ENCODE data around the gene PSMC3IP.

Gene PSMC3IP

DNA sequence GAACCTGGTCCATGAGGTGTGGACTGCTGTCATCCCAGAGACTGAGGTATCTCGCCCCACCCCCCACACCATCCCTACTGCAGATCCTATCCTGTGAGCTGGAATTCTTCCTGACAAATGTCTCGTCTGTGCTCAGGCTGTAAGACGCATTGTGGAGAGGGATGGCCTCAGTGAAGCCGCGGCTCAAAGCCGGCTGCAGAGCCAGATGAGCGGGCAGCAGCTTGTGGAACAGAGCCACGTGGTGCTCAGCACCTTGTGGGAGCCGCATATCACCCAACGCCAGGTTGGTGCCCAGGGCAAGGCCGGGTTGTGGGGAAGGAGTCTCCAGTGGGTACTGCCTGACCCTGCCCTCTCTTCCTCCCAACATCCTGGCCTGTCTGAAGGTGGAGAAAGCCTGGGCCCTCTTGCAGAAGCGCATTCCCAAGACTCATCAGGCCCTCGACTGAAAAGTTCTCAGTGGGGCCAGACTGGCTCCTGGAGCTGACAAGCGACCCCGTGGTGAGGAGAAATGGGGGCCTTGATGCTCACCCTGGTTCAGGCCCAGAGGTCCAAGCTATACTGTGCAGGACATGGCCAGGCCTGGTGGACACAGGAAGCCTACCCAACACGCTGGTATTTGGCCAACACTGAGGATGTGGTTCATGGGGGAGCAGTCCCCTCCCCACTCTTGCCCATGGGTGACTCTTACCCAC lies 11.9 kb downstream of the PSMC3IP start:
- TF ChIP-seq, protein P1, sequence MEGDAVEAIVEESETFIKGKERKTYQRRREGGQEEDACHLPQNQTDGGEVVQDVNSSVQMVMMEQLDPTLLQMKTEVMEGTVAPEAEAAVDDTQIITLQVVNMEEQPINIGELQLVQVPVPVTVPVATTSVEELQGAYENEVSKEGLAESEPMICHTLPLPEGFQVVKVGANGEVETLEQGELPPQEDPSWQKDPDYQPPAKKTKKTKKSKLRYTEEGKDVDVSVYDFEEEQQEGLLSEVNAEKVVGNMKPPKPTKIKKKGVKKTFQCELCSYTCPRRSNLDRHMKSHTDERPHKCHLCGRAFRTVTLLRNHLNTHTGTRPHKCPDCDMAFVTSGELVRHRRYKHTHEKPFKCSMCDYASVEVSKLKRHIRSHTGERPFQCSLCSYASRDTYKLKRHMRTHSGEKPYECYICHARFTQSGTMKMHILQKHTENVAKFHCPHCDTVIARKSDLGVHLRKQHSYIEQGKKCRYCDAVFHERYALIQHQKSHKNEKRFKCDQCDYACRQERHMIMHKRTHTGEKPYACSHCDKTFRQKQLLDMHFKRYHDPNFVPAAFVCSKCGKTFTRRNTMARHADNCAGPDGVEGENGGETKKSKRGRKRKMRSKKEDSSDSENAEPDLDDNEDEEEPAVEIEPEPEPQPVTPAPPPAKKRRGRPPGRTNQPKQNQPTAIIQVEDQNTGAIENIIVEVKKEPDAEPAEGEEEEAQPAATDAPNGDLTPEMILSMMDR (IDR thresholded peaks at IDR 0.05; ENCODE audit: insufficient read depth, low read length, poor library complexity, severe bottlenecking) = no peak
- no peak for DNase-seq (ENCODE audit: extremely low read depth, insufficient read length)
- peaks cover 45% of the 10 kb centered on the region for H3K36me3 ChIP-seq (ENCODE audit: control insufficient read depth, insufficient read depth, low read length)
- H3K4me3 ChIP-seq (replicated peaks; ENCODE audit: low read depth, low read length) = no peak overlapping the region
- no peaks in the 10 kb centered on the region for H3K27me3 ChIP-seq (replicated peaks; ENCODE audit: control insufficient read depth, insufficient read depth, low read length)

- Histone ChIP-seq H3K36me3 (ENCODE audit: control insufficient read depth, insufficient read depth, low read length) (peaks cover 44% of the 10 kb centered on the region), H3K4me3 (replicated peaks; ENCODE audit: low read depth, low read length) (no peak overlapping the region), H3K27me3 (replicated peaks; ENCODE audit: control insufficient read depth, insufficient read depth, low read length) (no peaks in the 10 kb centered on the region)
- TF ChIP-seq, protein P1 (IDR thresholded peaks at IDR 0.05; ENCODE audit: insufficient read depth, low read length, poor library complexity, severe bottlenecking) = no peak
- no peak for DNase-seq (ENCODE audit: extremely low read depth, insufficient read length)
Measured at GRCh38 chr17:42564815-42565522, 12.6 kb downstream of the PSMC3IP start.

DNA sequence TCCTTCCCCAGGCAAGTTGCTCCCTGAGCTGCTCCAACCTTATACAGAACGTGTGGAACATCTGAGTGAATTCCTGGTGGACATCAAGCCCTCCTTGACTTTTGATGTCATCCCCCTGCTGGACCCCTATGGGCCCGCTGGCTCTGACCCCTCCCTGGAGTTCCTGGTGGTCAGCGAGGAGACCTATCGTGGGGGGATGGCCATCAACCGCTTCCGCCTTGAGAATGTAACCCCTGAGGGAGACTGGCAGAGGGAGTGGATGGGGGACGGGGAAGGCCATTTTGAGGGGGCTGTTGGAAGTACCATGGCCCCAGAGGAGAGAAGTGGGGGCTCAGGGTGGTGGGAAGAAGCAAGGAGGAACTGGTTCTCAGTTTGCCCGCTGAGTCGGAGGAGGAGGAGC lies 13.6 kb downstream of the PSMC3IP start:
- H3K27me3 ChIP-seq (replicated peaks; ENCODE audit: control insufficient read depth, insufficient read depth, low read length) = no peaks in the 10 kb centered on the region
- no peak for DNase-seq (ENCODE audit: extremely low read depth, insufficient read length)
- peak overlapping the region; percentile 97 for H3K4me3 ChIP-seq (replicated peaks; ENCODE audit: low read depth, low read length)
- peaks cover 35% of the 10 kb centered on the region for H3K36me3 ChIP-seq (ENCODE audit: control insufficient read depth, insufficient read depth, low read length)
- TF ChIP-seq, protein P1 (IDR thresholded peaks at IDR 0.05; ENCODE audit: insufficient read depth, low read length, poor library complexity, severe bottlenecking) = no peak

- H3K4me3 ChIP-seq (replicated peaks; ENCODE audit: low read depth, low read length) = peak overlapping the region; percentile 97
- TF ChIP-seq, protein P1 (IDR thresholded peaks at IDR 0.05; ENCODE audit: insufficient read depth, low read length, poor library complexity, severe bottlenecking) = no peak
- H3K27me3 ChIP-seq (replicated peaks; ENCODE audit: control insufficient read depth, insufficient read depth, low read length) = no peaks in the 10 kb centered on the region
- DNase-seq (ENCODE audit: extremely low read depth, insufficient read length) = no peak
- H3K36me3 ChIP-seq (ENCODE audit: control insufficient read depth, insufficient read depth, low read length) = peaks cover 32% of the 10 kb centered on the region
Measured at GRCh38 chr17:42563543-42563942, 14.0 kb downstream of the PSMC3IP start.

- TF ChIP-seq, protein P1 (IDR thresholded peaks at IDR 0.05; ENCODE audit: insufficient read depth, low read length, poor library complexity, severe bottlenecking) = peak; percentile 2
- H3K27me3 ChIP-seq (replicated peaks; ENCODE audit: control insufficient read depth, insufficient read depth, low read length) = no peaks in the 10 kb centered on the region
- H3K4me3 ChIP-seq (replicated peaks; ENCODE audit: low read depth, low read length) = peak overlapping the region; percentile 97
- H3K36me3 ChIP-seq (ENCODE audit: control insufficient read depth, insufficient read depth, low read length) = peaks cover 29% of the 10 kb centered on the region
- no peak for DNase-seq (ENCODE audit: extremely low read depth, insufficient read length)
Measured at GRCh38 chr17:42563143-42563509, 14.4 kb downstream of the PSMC3IP start.
